Activated T-cell treated with anti-CD3 and anti-CD28 coated beads, Interleukin-2, amount 50 U/mL, for 4 hours (primary cell): ENCODE results near the gene LNX2. TPM values are rescaled to one million over a fixed set of nuclear protein-coding genes. Genes with fewer than 3 reads are reported as not detected.
A peak's percentile ranks its signal among the peaks of the same experiment; 100 is the strongest.

Source experiments
- ATAC-seq, 2 donors: fragments of 200-7000 bp; cut with Tn5 transposase; one replicate each; pipeline ENCODE4 v1.10.0; 2021
- DNase-seq: peaks from one replicate; pipeline ENCODE4 v3.0.0-alpha.2; 2020
- H3K27me3 Mint-ChIP-seq: one replicate; pipeline ENCODE4 v1.8.0; 2021; ENCODE audit warnings: low read depth, mixed read lengths
- H3K36me3 Mint-ChIP-seq: one replicate; pipeline ENCODE4 v1.8.0; 2022; ENCODE audit warnings: mixed read lengths; ENCODE audit not compliant: insufficient read depth
- H3K4me1 Mint-ChIP-seq: one replicate; pipeline ENCODE4 v1.8.0; 2021; ENCODE audit warnings: low read depth, mixed read lengths
- H3K4me3 Mint-ChIP-seq: one replicate; pipeline ENCODE4 v1.8.0; 2021; ENCODE audit warnings: mild to moderate bottlenecking, moderate library complexity, mixed read lengths
- H3K9me3 Mint-ChIP-seq: one replicate; pipeline ENCODE4 v1.8.0; 2021; ENCODE audit warnings: mixed read lengths
- total RNA-seq, 3 donors: library from RNA; stranded (reverse); gene quantifications; one replicate each; pipeline ENCODE4 v1.2.1, GENCODE V29; 2021

Gene LNX2
- total RNA-seq, 3 donors from 2014 or later = 2.8 to 3.4 (median 2.8) TPM

- no peak for ATAC-seq
- Mint-ChIP-seq H3K27me3 (no peaks in the 10 kb centered on the region), H3K9me3 (peaks cover 18% of the 10 kb centered on the region), H3K4me1 (peaks cover under 1% of the 10 kb centered on the region), H3K36me3 (peaks cover 41% of the 10 kb centered on the region), H3K4me3 (no peak overlapping the region)
- DNase-seq = no peak
These were observed 30.0 kb upstream of the LNX2 start for GRCh38 chr13:27650312-27650711.

GRCh38 chr13:27644302-27644701 lies 24.0 kb upstream of the LNX2 start:
- H3K4me3 Mint-ChIP-seq = no peak overlapping the region
- H3K27me3 Mint-ChIP-seq = no peaks in the 10 kb centered on the region
- ATAC-seq (no peak), DNase-seq (no peak)
- H3K36me3 Mint-ChIP-seq = peaks cover 34% of the 10 kb centered on the region
- no peaks in the 10 kb centered on the region for H3K9me3 Mint-ChIP-seq
- H3K4me1 Mint-ChIP-seq = peaks cover 35% of the 10 kb centered on the region

- no peak for ATAC-seq
- H3K36me3 Mint-ChIP-seq = peaks cover 28% of the 10 kb centered on the region
- no peaks in the 10 kb centered on the region for H3K27me3 Mint-ChIP-seq
- no peak overlapping the region for H3K4me3 Mint-ChIP-seq
- H3K9me3 Mint-ChIP-seq = no peaks in the 10 kb centered on the region
- H3K4me1 Mint-ChIP-seq = peaks cover 41% of the 10 kb centered on the region
- no peak for DNase-seq
These were observed 23.2 kb upstream of the LNX2 start for GRCh38 chr13:27643334-27644132.

- Mint-ChIP-seq H3K9me3 (no peaks in the 10 kb centered on the region), H3K36me3 (peaks cover 27% of the 10 kb centered on the region), H3K4me3 (no peak overlapping the region), H3K4me1 (peaks cover 52% of the 10 kb centered on the region), H3K27me3 (no peaks in the 10 kb centered on the region)
- ATAC-seq (no peak), DNase-seq (no peak)
These were observed 21.6 kb upstream of the LNX2 start for GRCh38 chr13:27641711-27642502.

GRCh38 chr13:27639186-27639585 lies 18.9 kb upstream of the LNX2 start:
- H3K36me3 Mint-ChIP-seq = peaks cover 14% of the 10 kb centered on the region
- DNase-seq = no peak
- H3K9me3 Mint-ChIP-seq = no peaks in the 10 kb centered on the region
- no peak overlapping the region for H3K4me3 Mint-ChIP-seq
- no peak for ATAC-seq
- H3K27me3 Mint-ChIP-seq = no peaks in the 10 kb centered on the region
- peaks cover 64% of the 10 kb centered on the region for H3K4me1 Mint-ChIP-seq

GRCh38 chr13:27638521-27638920 lies 18.2 kb upstream of the LNX2 start:
- Mint-ChIP-seq H3K9me3 (no peaks in the 10 kb centered on the region), H3K4me3 (no peak overlapping the region), H3K27me3 (no peaks in the 10 kb centered on the region), H3K4me1 (peaks cover 66% of the 10 kb centered on the region), H3K36me3 (peaks cover 15% of the 10 kb centered on the region)
- DNase-seq = no peak
- ATAC-seq = no peak

GRCh38 chr13:27638001-27638400 lies 17.7 kb upstream of the LNX2 start:
- ATAC-seq = no peak
- Mint-ChIP-seq H3K36me3 (peaks cover 19% of the 10 kb centered on the region), H3K9me3 (no peaks in the 10 kb centered on the region), H3K4me1 (peaks cover 61% of the 10 kb centered on the region), H3K27me3 (no peaks in the 10 kb centered on the region), H3K4me3 (no peak overlapping the region)
- no peak for DNase-seq

GRCh38 chr13:27637289-27637626 lies 16.9 kb upstream of the LNX2 start:
- H3K36me3 Mint-ChIP-seq = peaks cover 17% of the 10 kb centered on the region
- no peaks in the 10 kb centered on the region for H3K27me3 Mint-ChIP-seq

GRCh38 chr13:27636589-27637288 lies 16.4 kb upstream of the LNX2 start:
- H3K9me3 Mint-ChIP-seq = no peaks in the 10 kb centered on the region
- DNase-seq = no peak
- peaks cover 54% of the 10 kb centered on the region for H3K4me1 Mint-ChIP-seq
- no peaks in the 10 kb centered on the region for H3K27me3 Mint-ChIP-seq
- ATAC-seq = peak; percentile 43 to 48
- peaks cover 16% of the 10 kb centered on the region for H3K36me3 Mint-ChIP-seq
- no peak overlapping the region for H3K4me3 Mint-ChIP-seq

More at GRCh38 chr13:27637289-27637626, 16.9 kb upstream of the LNX2 start:
- peaks cover 56% of the 10 kb centered on the region for H3K4me1 Mint-ChIP-seq
- H3K9me3 Mint-ChIP-seq = no peaks in the 10 kb centered on the region
- ATAC-seq (no peak), DNase-seq (no peak)
- H3K4me3 Mint-ChIP-seq = no peak overlapping the region

GRCh38 chr13:27635266-27635665 lies 14.9 kb upstream of the LNX2 start:
- Mint-ChIP-seq H3K4me1 (peaks cover 64% of the 10 kb centered on the region), H3K36me3 (peaks cover 21% of the 10 kb centered on the region), H3K9me3 (no peaks in the 10 kb centered on the region), H3K27me3 (no peaks in the 10 kb centered on the region), H3K4me3 (no peak overlapping the region)
- DNase-seq = no peak
- no peak for ATAC-seq

- no peaks in the 10 kb centered on the region for H3K27me3 Mint-ChIP-seq
- no peak for DNase-seq
- peaks cover 21% of the 10 kb centered on the region for H3K36me3 Mint-ChIP-seq
- H3K9me3 Mint-ChIP-seq = no peaks in the 10 kb centered on the region
- no peak for ATAC-seq
- H3K4me3 Mint-ChIP-seq = no peak overlapping the region
- peaks cover 63% of the 10 kb centered on the region for H3K4me1 Mint-ChIP-seq
These were observed 14.5 kb upstream of the LNX2 start for GRCh38 chr13:27634791-27635190.

GRCh38 chr13:27634231-27634630 lies 13.9 kb upstream of the LNX2 start:
- Mint-ChIP-seq H3K9me3 (no peaks in the 10 kb centered on the region), H3K27me3 (no peaks in the 10 kb centered on the region), H3K36me3 (peaks cover 18% of the 10 kb centered on the region), H3K4me3 (no peak overlapping the region), H3K4me1 (peaks cover 57% of the 10 kb centered on the region)
- ATAC-seq (no peak), DNase-seq (no peak)

- H3K4me3 Mint-ChIP-seq = no peak overlapping the region
- peaks cover 19% of the 10 kb centered on the region for H3K36me3 Mint-ChIP-seq
- DNase-seq (no peak), ATAC-seq (no peak)
- H3K9me3 Mint-ChIP-seq = no peaks in the 10 kb centered on the region
- H3K4me1 Mint-ChIP-seq = peaks cover 56% of the 10 kb centered on the region
- no peaks in the 10 kb centered on the region for H3K27me3 Mint-ChIP-seq
These were observed 12.3 kb upstream of the LNX2 start for GRCh38 chr13:27632648-27633047.

GRCh38 chr13:27632214-27632613 lies 11.9 kb upstream of the LNX2 start:
- no peaks in the 10 kb centered on the region for H3K9me3 Mint-ChIP-seq
- ATAC-seq (no peak), DNase-seq (no peak)
- peaks cover 59% of the 10 kb centered on the region for H3K4me1 Mint-ChIP-seq
- no peak overlapping the region for H3K4me3 Mint-ChIP-seq
- no peaks in the 10 kb centered on the region for H3K27me3 Mint-ChIP-seq
- peaks cover 23% of the 10 kb centered on the region for H3K36me3 Mint-ChIP-seq
